NK-92 (cell line): Measurements from ENCODE around the gene TIMM13.

Experiments used
- DNase-seq: peaks from one replicate; lab custom pipeline; 2025; ENCODE audit not compliant: unreplicated experiment; lab: John Stamatoyannopoulos, UW

The TIMM13 gene

DNA sequence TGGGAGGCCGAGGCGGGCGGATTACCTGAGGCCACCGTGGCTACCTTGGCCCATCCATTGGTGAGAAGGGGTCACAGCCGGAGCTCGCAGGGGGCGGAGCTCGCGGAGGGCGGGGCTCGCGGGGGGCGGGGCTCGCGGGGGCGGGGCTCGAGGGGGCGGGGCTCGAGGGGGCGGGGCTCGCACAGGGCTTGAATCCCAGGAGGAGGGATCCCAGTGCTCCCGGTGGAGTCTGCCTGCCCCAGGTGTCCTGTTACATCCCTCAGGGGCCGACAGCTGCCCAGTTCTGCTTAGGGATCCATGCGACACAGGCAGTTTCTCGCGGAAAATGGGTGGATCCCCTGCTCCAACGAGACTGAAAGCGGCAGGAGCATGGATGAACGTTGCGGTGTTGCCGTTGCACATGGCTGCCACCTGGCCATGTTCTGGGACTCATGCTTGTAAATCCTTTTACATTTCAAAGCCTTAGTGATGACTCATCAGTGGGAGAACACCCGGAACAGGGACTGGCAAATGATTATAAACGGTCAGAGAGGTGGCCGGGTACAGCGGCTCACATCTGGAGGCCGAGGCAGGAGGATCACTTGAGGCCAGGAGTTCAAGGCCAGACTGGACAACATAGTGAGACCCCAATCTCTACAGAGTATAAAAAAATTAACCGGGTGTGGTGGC lies 42.2 kb downstream of the TIMM13 start:
- DNase-seq = no peak

DNA sequence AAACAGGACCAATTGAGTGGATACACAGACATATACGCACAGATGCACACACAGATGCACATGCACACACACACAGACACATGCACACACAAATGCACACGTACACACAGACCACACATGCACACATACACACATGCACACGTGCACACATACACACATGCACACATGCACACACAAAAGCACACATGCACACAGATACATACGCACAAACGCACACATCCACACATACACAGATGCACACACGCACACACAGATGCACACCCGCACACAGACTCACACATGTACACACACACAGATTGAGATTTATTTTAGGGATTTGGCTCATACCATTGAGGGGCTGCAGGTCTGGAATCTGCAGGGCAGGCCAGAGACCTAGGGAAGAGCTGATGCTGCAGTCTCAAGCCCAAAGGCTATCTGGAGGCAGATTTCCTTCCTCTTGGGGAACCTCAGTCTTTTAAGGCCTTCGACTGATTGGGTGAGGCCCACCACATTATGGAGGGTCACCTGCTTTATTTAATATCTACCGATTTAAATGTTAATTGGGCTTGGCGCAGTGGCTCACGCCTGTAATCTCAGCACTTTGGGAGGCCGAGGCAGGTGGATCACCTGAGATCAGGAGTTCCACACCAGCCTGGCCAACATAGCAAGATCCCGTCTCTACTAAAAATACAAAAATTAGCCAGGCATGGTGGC lies 44.7 kb downstream of the TIMM13 start:
- no peak for DNase-seq

DNA sequence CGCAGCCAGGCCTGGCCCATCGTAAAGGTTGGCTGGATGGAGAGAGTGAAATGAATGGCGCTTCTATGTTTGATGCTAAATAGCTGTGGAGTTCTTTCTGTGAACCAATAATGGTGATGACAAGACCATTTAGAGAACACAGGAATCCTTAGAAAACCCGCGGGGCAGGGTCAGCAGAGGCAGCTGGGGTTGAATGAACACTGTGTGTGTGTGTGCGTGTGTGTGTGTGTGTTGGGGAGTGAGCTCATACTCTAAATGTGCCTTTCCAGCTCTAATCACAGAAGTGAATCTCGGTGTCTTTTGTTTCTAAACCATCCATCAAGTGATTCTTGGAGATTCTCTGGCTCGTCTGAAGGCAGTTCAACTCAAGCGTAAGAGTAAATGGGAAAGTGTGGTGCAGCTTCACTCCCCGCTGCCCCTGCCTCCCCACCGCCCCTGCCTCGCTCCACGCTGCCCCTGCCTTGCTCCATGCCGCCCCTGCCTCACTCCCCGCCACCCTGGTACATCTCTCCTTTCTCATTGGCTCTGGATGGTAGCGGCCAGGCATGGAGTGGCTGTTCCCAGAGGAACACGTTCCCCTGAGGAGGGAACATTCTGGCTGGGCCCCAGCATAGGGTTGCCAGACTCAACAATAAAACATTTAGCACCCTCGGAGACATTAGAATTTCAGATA lies 46.1 kb downstream of the TIMM13 start:
- no peak for DNase-seq

DNA sequence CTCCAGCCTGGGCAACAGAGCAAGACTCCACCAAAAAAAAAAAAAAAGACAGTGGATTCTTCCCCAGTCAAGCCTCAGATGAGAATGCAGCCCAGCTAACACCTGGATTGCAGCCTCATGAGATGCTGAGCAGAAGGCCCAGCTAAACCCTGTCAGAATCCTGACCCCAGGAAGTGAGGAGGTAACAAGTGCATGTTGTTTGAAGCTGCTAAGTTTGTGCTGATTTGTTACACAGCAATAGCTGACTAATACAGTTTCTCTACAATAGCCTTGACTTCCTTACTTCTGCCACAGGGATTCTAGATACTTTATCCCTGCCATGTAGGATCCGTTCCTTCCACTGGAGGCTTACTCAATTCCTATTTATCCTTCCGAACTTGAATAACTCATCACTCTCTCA lies 46.8 kb downstream of the TIMM13 start:
- DNase-seq = no peak

DNA sequence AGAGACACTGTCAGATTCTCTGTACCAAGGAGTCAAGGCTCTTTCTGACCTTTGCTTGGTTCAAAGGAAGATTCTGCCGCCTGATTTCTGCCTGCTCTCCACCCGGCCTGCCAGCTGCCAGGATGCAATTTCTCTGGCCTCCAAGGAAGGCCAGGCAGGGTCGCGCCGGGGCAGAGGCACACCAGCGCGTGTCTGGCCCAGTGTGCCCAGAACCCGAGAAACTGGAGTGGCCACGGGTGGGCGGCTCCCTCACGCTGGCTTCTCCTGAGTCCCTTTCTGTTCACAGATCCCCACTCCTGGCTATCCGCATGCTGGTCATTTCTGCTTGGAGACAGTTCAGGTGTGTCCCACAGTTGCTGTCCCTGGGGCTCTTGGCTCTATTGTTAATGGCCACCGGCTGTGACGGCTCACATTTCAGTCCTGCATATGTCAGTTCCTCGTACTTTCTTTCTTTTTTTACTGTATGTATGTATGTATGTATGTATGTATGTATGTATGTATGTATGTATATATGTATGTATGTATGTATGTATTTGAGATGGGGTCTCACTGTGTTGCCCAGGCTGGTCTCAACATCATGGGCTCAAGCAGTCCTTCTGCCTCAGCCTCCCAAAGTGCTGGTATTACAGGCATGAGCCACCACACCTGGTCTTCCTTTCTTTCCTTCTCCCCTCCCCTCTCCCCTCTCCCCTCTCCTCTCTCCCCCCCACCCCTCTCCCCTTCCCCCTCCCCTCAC lies 50.4 kb downstream of the TIMM13 start:
- DNase-seq = no peak
